Measurements from ENCODE around the gene TSPAN7. TPM values are rescaled to one million over a fixed set of nuclear protein-coding genes. Genes with fewer than 3 reads are reported as not detected.

Gene TSPAN7
- total and polyA plus RNA-seq, 9 of the 15 experiments (the other 6 are each of a cell fraction or from before 2014, with no cell fraction given) = 0.07 to 0.29 (median 0.12) TPM; not detected in 1

- Histone ChIP-seq H4K20me1 (replicated peaks; ENCODE audit: control insufficient read depth, insufficient read depth, low read length) (no peaks in the 10 kb centered on the region), H3K4me3 (no peak overlapping the region), H3K27me3 (ENCODE audit: control insufficient read depth in 2 of 2, insufficient read depth in 2 of 2, low read length in 2 of 2) (no peaks in the 10 kb centered on the region; a peak in 2 of 5 replicates), H3K79me2 (ENCODE audit: control insufficient read depth, insufficient read depth, low read length) (no peaks in the 10 kb centered on the region), H3K4me1 (replicated peaks in 1 of 2; ENCODE audit: control insufficient read depth in 2 of 2, insufficient read depth in 2 of 2, low read length in 2 of 2) (no peaks in the 10 kb centered on the region), H3K9ac (ENCODE audit: insufficient read depth in 1 of 2, low read depth in 2 of 2, low read length in 2 of 2) (no peak overlapping the region), H3K9me1 (ENCODE audit: control insufficient read depth, insufficient read depth, low read length) (no peaks in the 10 kb centered on the region), H3K4me2 (ENCODE audit: insufficient read depth, low read length) (no peak overlapping the region), H2AFZ (ENCODE audit: low read depth, low read length) (no peak overlapping the region), H3K9me3 (replicated peaks; ENCODE audit: control insufficient read depth, insufficient read depth, low read depth, low read length) (no peaks in the 10 kb centered on the region), H3K27ac (ENCODE audit: extremely low read depth, low read depth, low read length) (no peak overlapping the region), H3K36me3 (ENCODE audit: control insufficient read depth, insufficient read depth, low read length) (no peaks in the 10 kb centered on the region)
- POLR2A ChIA-PET = interaction anchor here (1.4 to 1.5 kb wide), 2 partner anchors 10 to 13 kb away, joined by 3 to 4 read pairs; no protein-coding TSS in a partner anchor
- in situ Hi-C loops (cut with MboI) (no loop called here), intact Hi-C loops (cut with micrococcal nuclease) (no loop called here)
- no peak for TF ChIP-seq SMARCE1 (IDR thresholded peaks at IDR 0.05)
- no peak for TF ChIP-seq ARID4B (CRISPR knock-in tag; IDR thresholded peaks at IDR 0.05)
- TF ChIP-seq POLR2A (conservative IDR thresholded peaks at IDR 0.05) = no peak
- no peak for DNase-seq (ENCODE audit: extremely low read depth in 1 of 4, low spot score in 3 of 4)
- no peak for ATAC-seq
- CTCF ChIA-PET (ENCODE audit: low intra/inter-chr PET ratio) = no interaction called here
- WGBS (ENCODE audit: insufficient coverage, low coverage, missing lambda C conversion rate) = 0% methylated on average over 4 of the region's 4 CpGs
- FAIRE-seq = no peak
- BruUV-seq (replicated peaks) = no TSS peak
Observed at GRCh38 chrX:38612281-38612680, 50.9 kb downstream of the TSPAN7 start.
